GM23338 (cell line): ENCODE results near the gene PDE1A. TPM values are rescaled to one million over a fixed set of nuclear protein-coding genes. Genes with fewer than 3 reads are reported as not detected.

Experiments
- ATAC-seq: fragments of 200-7000 bp; cut with Tn5 transposase; 3 replicates; pipeline ENCODE4 v1.9.1; 2020
- DNase-seq: peaks from one replicate; pipeline ENCODE4 v3.0.0-alpha.2; 2015; ENCODE audit warnings: low spot score
- H2AFZ ChIP-seq: fragments of 200-600 bp; sonication (generic); 2 replicates; pipeline ENCODE4 v1.8.0; 2016; ENCODE audit warnings: antibody characterized with exemption, mild to moderate bottlenecking, moderate library complexity
- H3F3A ChIP-seq: fragments of 200-600 bp; sonication (generic); replicated peaks from 2 replicates; pipeline ENCODE4 v1.8.0; 2017; ENCODE audit warnings: antibody characterized with exemption, mixed run types, low read depth
- H3K27ac ChIP-seq: fragments of 200-600 bp; sonication (generic); 2 replicates; pipeline ENCODE4 v1.6.1; 2016; ENCODE audit warnings: low read depth
- H3K27me3 ChIP-seq: fragments of 200-600 bp; sonication (generic); 2 replicates; pipeline ENCODE4 v1.8.0; 2016; ENCODE audit warnings: mild to moderate bottlenecking, mixed run types, moderate library complexity; ENCODE audit not compliant: insufficient read depth
- H3K36me3 ChIP-seq: fragments of 200-600 bp; sonication (generic); 2 replicates; pipeline ENCODE4 v1.8.0; 2016; ENCODE audit warnings: mild to moderate bottlenecking; ENCODE audit not compliant: insufficient read depth
- H3K4me1 ChIP-seq: fragments of 200-600 bp; sonication (generic); 2 replicates; pipeline ENCODE4 v1.8.0; 2016; ENCODE audit warnings: mild to moderate bottlenecking, moderate library complexity; ENCODE audit not compliant: insufficient read depth
- H3K4me2 ChIP-seq: fragments of 200-600 bp; sonication (generic); 2 replicates; pipeline ENCODE4 v1.7.1; 2017; ENCODE audit warnings: mixed run types
- H3K4me3 ChIP-seq: fragments of 200-600 bp; sonication (generic); 2 replicates; pipeline ENCODE4 v1.6.1; 2016; ENCODE audit warnings: mixed run types
- H3K79me2 ChIP-seq: fragments of 200-600 bp; sonication (generic); replicated peaks from 2 replicates; pipeline ENCODE4 v1.8.0; 2017; ENCODE audit warnings: mild to moderate bottlenecking; ENCODE audit not compliant: insufficient read depth
- H3K9me2 ChIP-seq: fragments of 200-600 bp; sonication (generic); 2 replicates; pipeline ENCODE4 v1.8.0; 2017; ENCODE audit not compliant: insufficient read depth
- H4K20me1 ChIP-seq: fragments of 200-600 bp; sonication (generic); replicated peaks from 2 replicates; pipeline ENCODE4 v1.8.0; 2017; ENCODE audit warnings: mild to moderate bottlenecking; ENCODE audit not compliant: insufficient read depth
- H3K27ac Mint-ChIP-seq: 2 replicates; pipeline ENCODE4 v1.8.0; 2020; ENCODE audit warnings: inconsistent platforms, mild to moderate bottlenecking, moderate library complexity, mixed read lengths
- H3K27me3 Mint-ChIP-seq: 3 replicates; pipeline ENCODE4 v1.8.0; 2022; ENCODE audit warnings: low read depth, mild to moderate bottlenecking, moderate library complexity, mixed read lengths, inconsistent platforms; ENCODE audit not compliant: insufficient read depth, poor library complexity
- H3K36me3 Mint-ChIP-seq: 3 replicates; pipeline ENCODE4 v1.8.0; 2021; ENCODE audit warnings: low read depth, mild to moderate bottlenecking, inconsistent platforms, moderate library complexity, mixed read lengths
- H3K4me1 Mint-ChIP-seq: 3 replicates; pipeline ENCODE4 v1.8.0; 2020; ENCODE audit warnings: mild to moderate bottlenecking, inconsistent platforms, mixed read lengths
- H3K4me3 Mint-ChIP-seq: 3 replicates; pipeline ENCODE4 v1.8.0; 2021; ENCODE audit warnings: moderate library complexity, mild to moderate bottlenecking, inconsistent platforms, mixed read lengths
- H3K9me3 Mint-ChIP-seq: 3 replicates; pipeline ENCODE4 v1.8.0; 2020; ENCODE audit warnings: moderate library complexity, mild to moderate bottlenecking, inconsistent platforms, mixed read lengths
- CTCF ChIP-seq, 2 experiments: fragments of 200-600 bp in 1 of 2; sonication (generic) in 1 of 2; conservative IDR thresholded peaks; 2 replicates each; pipeline versions ENCODE4 v1.5.1 to v1.6.1; 2016 to 2017; ENCODE audit warnings: antibody characterized with exemption in 2 of 2, low read depth in 2 of 2, mild to moderate bottlenecking in 2 of 2, moderate library complexity in 1 of 2
- ETS1 ChIP-seq: IDR thresholded peaks from 2 replicates; pipeline ENCODE4 v1.6.1; 2016; ENCODE audit warnings: antibody characterized with exemption
- EZH2phosphoT487 ChIP-seq: fragments of 200-600 bp; sonication (generic); IDR thresholded peaks from one replicate; pipeline ENCODE4 v1.8.1; 2018; ENCODE audit warnings: antibody characterized with exemption; ENCODE audit not compliant: unreplicated experiment
- JUNB ChIP-seq: IDR thresholded peaks from one replicate; pipeline ENCODE4 v1.6.1; 2016; ENCODE audit warnings: antibody characterized with exemption; ENCODE audit not compliant: unreplicated experiment
- NANOG ChIP-seq: IDR thresholded peaks from 2 replicates; pipeline ENCODE4 v1.6.1; 2016; ENCODE audit warnings: antibody characterized with exemption, borderline replicate concordance
- POLR2AphosphoS5 ChIP-seq: IDR thresholded peaks from 2 replicates; pipeline ENCODE4 v1.6.1; 2016; ENCODE audit warnings: antibody characterized with exemption, low read depth
- STAT1 ChIP-seq: IDR thresholded peaks from one replicate; pipeline ENCODE4 v1.6.1; 2016; ENCODE audit warnings: antibody characterized with exemption; ENCODE audit not compliant: unreplicated experiment
- ZNF114 ChIP-seq: fragments of 250-450 bp; sonication (Bioruptor Pico); IDR thresholded peaks from 2 replicates; pipeline ENCODE4 v1.5.0; 2020; ENCODE audit warnings: mild to moderate bottlenecking, moderate library complexity
- ZNF331 ChIP-seq: fragments of 250-450 bp; sonication (Bioruptor Pico); IDR thresholded peaks from 2 replicates; pipeline ENCODE4 v1.5.0; 2020; ENCODE audit warnings: low read depth, mild to moderate bottlenecking, moderate library complexity
- ZNF462 ChIP-seq: fragments of 250-450 bp; sonication (Bioruptor Pico); IDR thresholded peaks from 2 replicates; pipeline ENCODE4 v1.5.0; 2020; ENCODE audit warnings: mild to moderate bottlenecking, moderate library complexity
- polyA plus RNA-seq: library from polyadenylated mRNA; unstranded; fragments of >200 nt; fragmentation: Nextera tagmentation; extraction: Ambion mirVana; gene quantifications from 2 replicates; pipeline ENCODE4 v1.2.1, GENCODE V29; 2016
- total RNA-seq: library from RNA; depleted of rRNA; stranded (reverse); fragments of >200 nt; shearing (Covaris generic); gene quantifications from 2 replicates; pipeline ENCODE4 v1.2.3, GENCODE V29; 2014
- TF ChIP-seq, protein P1 (sequence below): IDR thresholded peaks from one replicate; pipeline ENCODE4 v1.6.1; 2018; ENCODE audit warnings: antibody characterized with exemption; ENCODE audit not compliant: unreplicated experiment

Gene PDE1A
- total and polyA plus RNA-seq, 2 experiments from 2014 or later = 0.28 to 0.31 TPM

GRCh38 chr2:182291296-182291695, 135.5 kb downstream of the PDE1A start:
- ATAC-seq (no peak), DNase-seq (no peak)
- no peaks in the 10 kb centered on the region for H3K36me3 Mint-ChIP-seq
- no peak overlapping the region for H3K27ac ChIP-seq
- no peaks in the 10 kb centered on the region for H3K4me1 Mint-ChIP-seq
- H3K4me1 ChIP-seq = no peaks in the 10 kb centered on the region
- no peak overlapping the region for H2AFZ ChIP-seq
- H3K4me3 ChIP-seq = no peak overlapping the region
- no peaks in the 10 kb centered on the region for H3F3A ChIP-seq
- H3K4me2 ChIP-seq = no peak overlapping the region
- no peaks in the 10 kb centered on the region for H3K9me2 ChIP-seq
- no peaks in the 10 kb centered on the region for H3K27me3 Mint-ChIP-seq
- no peaks in the 10 kb centered on the region for H3K79me2 ChIP-seq
- H3K27ac Mint-ChIP-seq = no peak overlapping the region
- no peaks in the 10 kb centered on the region for H3K36me3 ChIP-seq
- H4K20me1 ChIP-seq = no peaks in the 10 kb centered on the region
- no peaks in the 10 kb centered on the region for H3K27me3 ChIP-seq
- no peak for TF ChIP-seq CTCF (conservative IDR thresholded peaks at IDR 0.05; ENCODE audit: low read depth in 2 of 2)
- TF ChIP-seq ZNF114 (CRISPR knock-in tag) = no peak
- TF ChIP-seq, protein P1, sequence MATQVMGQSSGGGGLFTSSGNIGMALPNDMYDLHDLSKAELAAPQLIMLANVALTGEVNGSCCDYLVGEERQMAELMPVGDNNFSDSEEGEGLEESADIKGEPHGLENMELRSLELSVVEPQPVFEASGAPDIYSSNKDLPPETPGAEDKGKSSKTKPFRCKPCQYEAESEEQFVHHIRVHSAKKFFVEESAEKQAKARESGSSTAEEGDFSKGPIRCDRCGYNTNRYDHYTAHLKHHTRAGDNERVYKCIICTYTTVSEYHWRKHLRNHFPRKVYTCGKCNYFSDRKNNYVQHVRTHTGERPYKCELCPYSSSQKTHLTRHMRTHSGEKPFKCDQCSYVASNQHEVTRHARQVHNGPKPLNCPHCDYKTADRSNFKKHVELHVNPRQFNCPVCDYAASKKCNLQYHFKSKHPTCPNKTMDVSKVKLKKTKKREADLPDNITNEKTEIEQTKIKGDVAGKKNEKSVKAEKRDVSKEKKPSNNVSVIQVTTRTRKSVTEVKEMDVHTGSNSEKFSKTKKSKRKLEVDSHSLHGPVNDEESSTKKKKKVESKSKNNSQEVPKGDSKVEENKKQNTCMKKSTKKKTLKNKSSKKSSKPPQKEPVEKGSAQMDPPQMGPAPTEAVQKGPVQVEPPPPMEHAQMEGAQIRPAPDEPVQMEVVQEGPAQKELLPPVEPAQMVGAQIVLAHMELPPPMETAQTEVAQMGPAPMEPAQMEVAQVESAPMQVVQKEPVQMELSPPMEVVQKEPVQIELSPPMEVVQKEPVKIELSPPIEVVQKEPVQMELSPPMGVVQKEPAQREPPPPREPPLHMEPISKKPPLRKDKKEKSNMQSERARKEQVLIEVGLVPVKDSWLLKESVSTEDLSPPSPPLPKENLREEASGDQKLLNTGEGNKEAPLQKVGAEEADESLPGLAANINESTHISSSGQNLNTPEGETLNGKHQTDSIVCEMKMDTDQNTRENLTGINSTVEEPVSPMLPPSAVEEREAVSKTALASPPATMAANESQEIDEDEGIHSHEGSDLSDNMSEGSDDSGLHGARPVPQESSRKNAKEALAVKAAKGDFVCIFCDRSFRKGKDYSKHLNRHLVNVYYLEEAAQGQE = no peak
- TF ChIP-seq ETS1 = no peak
- no peak for TF ChIP-seq EZH2phosphoT487
- no peak for TF ChIP-seq ZNF462 (CRISPR knock-in tag)
- TF ChIP-seq STAT1 = no peak
- TF ChIP-seq POLR2AphosphoS5 = no peak
- no peak for TF ChIP-seq NANOG
- no peak for TF ChIP-seq JUNB
- TF ChIP-seq ZNF331 (CRISPR knock-in tag) = no peak
- H3K9me3 Mint-ChIP-seq = no peaks in the 10 kb centered on the region
- no peak overlapping the region for H3K4me3 Mint-ChIP-seq
